ENCODE results near the gene ZNF862. TPM values are rescaled to one million over a fixed set of nuclear protein-coding genes. Genes with fewer than 3 reads are reported as not detected.

Gene ZNF862
- total RNA-seq (10 to 100 TPM; 27.5 to 31.0 TPM), total RNA-seq (56.6 to 60.5 reads per million in 2 donors)

DNA sequence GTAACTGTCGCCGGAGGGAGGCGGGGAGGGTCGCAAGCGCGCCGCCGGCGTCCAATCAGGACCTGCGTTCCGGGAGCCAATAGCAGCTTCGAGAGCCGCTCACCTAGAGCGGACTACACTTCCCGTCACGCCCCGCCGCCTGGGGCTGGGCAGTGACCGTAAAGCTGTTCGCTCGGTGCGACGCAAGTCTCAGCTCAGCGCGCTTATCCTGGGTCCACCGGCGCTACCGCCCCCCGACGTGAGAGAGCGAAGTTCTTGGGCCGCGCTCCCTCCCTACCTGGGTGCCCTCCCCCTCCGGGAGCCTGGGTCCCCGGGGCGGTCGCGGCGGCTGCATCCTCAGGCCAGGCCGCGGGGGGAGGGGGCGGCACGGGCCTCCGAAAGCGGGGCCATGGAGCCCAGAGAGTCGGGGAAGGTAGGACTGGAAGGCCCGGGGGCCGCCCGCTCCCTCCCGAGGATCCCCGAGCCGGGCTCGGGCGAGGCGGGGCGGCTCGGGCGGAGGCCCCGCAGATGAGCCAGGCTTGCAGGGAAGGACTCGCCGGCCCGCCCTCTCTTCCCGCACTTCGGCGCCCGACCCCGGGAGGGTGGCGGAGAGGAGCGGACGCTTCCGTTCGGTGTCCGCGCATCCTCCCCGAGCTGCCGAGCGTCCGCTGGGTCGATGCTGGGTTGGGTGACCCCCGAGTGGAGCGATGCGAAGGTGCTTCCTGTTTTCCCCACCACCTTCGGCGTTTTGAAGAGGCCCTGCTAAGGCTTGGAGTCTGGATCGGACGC, at the start of gene ZNF862:
TSS of gene ZNF862 (plus strand) at position 152 of the 768 bp plus-strand sequence. CDS start at position 389, 237 bp downstream.
- Mint-ChIP-seq H3K4me3 (peak within 1 kb of the TSS; percentile 90), H3K27me3 (peaks cover 19% of the 10 kb centered on the region), H3K4me1 (peaks cover 35% of the 10 kb centered on the region), H3K27ac (peak within 1 kb of the TSS; percentile 82), H3K36me3 (ENCODE audit: low read depth) (peaks cover 7% of the 10 kb centered on the region)
- no peaks in the 10 kb centered on the region for H3K9me3 ChIP-seq (ENCODE audit: control insufficient read depth, low read length, poor library complexity, severe bottlenecking)
- peak; percentile 92 to 94 (median 93) for DNase-seq
- peak; percentile 98 for ATAC-seq

GRCh38 chr7:149789101-149789500, 49.1 kb upstream of the ZNF862 start:
- Mint-ChIP-seq H3K27ac (no peak overlapping the region), H3K4me1 (peaks cover 7% of the 10 kb centered on the region), H3K4me3 (no peak overlapping the region), H3K36me3 (ENCODE audit: low read depth) (no peaks in the 10 kb centered on the region), H3K27me3 (peaks cover 31% of the 10 kb centered on the region)
- DNase-seq = no peak
- no peaks in the 10 kb centered on the region for H3K9me3 ChIP-seq (ENCODE audit: control insufficient read depth, low read length, poor library complexity, severe bottlenecking)
- no peak for ATAC-seq

- ATAC-seq = peak; percentile 59
- peak overlapping the region; percentile 52 for H3K4me3 Mint-ChIP-seq
- H3K4me1 Mint-ChIP-seq = peaks cover 7% of the 10 kb centered on the region
- H3K27ac Mint-ChIP-seq = no peak overlapping the region
- H3K36me3 Mint-ChIP-seq (ENCODE audit: low read depth) = no peaks in the 10 kb centered on the region
- H3K27me3 Mint-ChIP-seq = peaks cover 34% of the 10 kb centered on the region
- DNase-seq = peak in 2 of 3 donors; percentile 19 to 28
- H3K9me3 ChIP-seq (ENCODE audit: control insufficient read depth, low read length, poor library complexity, severe bottlenecking) = no peaks in the 10 kb centered on the region
These were observed 48.0 kb upstream of the ZNF862 start for GRCh38 chr7:149790146-149790548.

- H3K4me1 Mint-ChIP-seq = peaks cover 7% of the 10 kb centered on the region
- ATAC-seq (no peak), DNase-seq (no peak)
- H3K27ac Mint-ChIP-seq = no peak overlapping the region
- H3K9me3 ChIP-seq (ENCODE audit: control insufficient read depth, low read length, poor library complexity, severe bottlenecking) = no peaks in the 10 kb centered on the region
- no peaks in the 10 kb centered on the region for H3K36me3 Mint-ChIP-seq (ENCODE audit: low read depth)
- peaks cover 34% of the 10 kb centered on the region for H3K27me3 Mint-ChIP-seq
- H3K4me3 Mint-ChIP-seq = peak overlapping the region; percentile 19
These were observed 47.3 kb upstream of the ZNF862 start for GRCh38 chr7:149790754-149791360.

DNA sequence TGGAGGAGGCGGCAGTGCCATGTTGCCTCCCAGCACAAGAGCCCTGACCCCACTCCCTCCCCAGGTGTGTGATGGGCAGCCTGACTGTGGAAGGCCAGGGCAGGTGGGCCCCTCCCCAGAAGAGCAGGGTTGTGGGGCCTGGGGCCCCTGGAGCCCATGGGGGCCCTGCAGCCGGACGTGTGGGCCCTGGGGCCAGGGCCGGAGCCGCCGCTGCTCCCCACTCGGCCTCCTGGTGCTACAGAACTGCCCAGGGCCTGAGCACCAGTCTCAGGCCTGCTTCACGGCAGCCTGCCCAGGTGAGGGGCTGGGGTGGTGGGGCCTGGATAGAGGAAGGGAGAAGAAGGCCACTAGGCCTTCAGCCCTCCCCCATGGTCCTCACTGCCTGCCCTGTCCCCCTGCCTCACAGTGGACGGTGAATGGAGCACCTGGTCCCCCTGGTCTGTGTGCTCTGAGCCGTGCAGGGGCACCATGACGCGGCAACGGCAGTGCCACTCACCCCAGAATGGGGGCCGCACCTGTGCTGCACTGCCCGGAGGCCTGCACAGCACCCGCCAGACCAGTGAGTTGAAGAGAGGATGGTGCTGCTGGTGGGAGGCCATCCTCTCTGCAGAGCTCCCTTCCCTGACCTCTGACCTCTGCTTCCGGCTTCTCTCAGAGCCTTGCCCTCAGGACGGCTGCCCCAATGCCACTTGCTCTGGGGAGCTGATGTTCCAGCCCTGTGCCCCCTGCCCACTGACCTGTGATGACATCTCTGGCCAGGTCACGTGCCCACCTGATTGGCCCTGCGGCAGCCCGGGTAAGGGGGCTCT, 46.6 kb upstream of the ZNF862 start:
- H3K9me3 ChIP-seq (ENCODE audit: control insufficient read depth, low read length, poor library complexity, severe bottlenecking) = no peaks in the 10 kb centered on the region
- DNase-seq (no peak), ATAC-seq (no peak)
- H3K36me3 Mint-ChIP-seq (ENCODE audit: low read depth) = no peaks in the 10 kb centered on the region
- no peak overlapping the region for H3K4me3 Mint-ChIP-seq
- H3K4me1 Mint-ChIP-seq = peaks cover 7% of the 10 kb centered on the region
- no peak overlapping the region for H3K27ac Mint-ChIP-seq
- peaks cover 34% of the 10 kb centered on the region for H3K27me3 Mint-ChIP-seq

DNA sequence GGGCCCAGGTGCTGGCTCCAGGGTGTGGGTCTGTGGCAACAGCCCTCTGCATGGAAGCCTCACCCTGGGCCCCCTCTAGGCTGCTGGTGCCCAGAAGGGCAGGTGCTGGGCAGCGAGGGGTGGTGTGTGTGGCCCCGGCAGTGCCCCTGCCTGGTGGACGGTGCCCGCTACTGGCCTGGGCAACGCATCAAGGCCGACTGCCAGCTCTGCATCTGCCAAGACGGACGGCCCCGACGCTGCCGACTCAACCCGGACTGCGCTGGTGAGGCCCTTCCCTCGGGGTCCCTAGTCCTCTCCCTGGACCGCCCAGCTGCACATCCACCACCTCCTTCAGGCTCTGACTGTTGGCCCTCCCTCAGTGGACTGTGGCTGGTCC, 46.0 kb upstream of the ZNF862 start:
- Mint-ChIP-seq H3K4me1 (peaks cover 7% of the 10 kb centered on the region), H3K27ac (no peak overlapping the region), H3K36me3 (ENCODE audit: low read depth) (no peaks in the 10 kb centered on the region), H3K4me3 (no peak overlapping the region), H3K27me3 (peaks cover 34% of the 10 kb centered on the region)
- no peak for DNase-seq
- ATAC-seq = no peak
- no peaks in the 10 kb centered on the region for H3K9me3 ChIP-seq (ENCODE audit: control insufficient read depth, low read length, poor library complexity, severe bottlenecking)

- Mint-ChIP-seq H3K4me1 (peaks cover 4% of the 10 kb centered on the region), H3K4me3 (no peak overlapping the region)
These were observed 44.9 kb upstream of the ZNF862 start for GRCh38 chr7:149793261-149793660.

GRCh38 chr7:149794661-149795060, 43.5 kb upstream of the ZNF862 start:
- H3K27ac Mint-ChIP-seq = no peak overlapping the region
- H3K36me3 Mint-ChIP-seq (ENCODE audit: low read depth) = no peaks in the 10 kb centered on the region
- no peak for DNase-seq
- peaks cover 24% of the 10 kb centered on the region for H3K27me3 Mint-ChIP-seq
- ATAC-seq = no peak
- H3K4me3 Mint-ChIP-seq = no peak overlapping the region
- peaks cover 3% of the 10 kb centered on the region for H3K4me1 Mint-ChIP-seq
- H3K9me3 ChIP-seq (ENCODE audit: control insufficient read depth, low read length, poor library complexity, severe bottlenecking) = no peaks in the 10 kb centered on the region

More at GRCh38 chr7:149793261-149793660, 44.9 kb upstream of the ZNF862 start:
- H3K27me3 Mint-ChIP-seq = peaks cover 33% of the 10 kb centered on the region
- no peak overlapping the region for H3K27ac Mint-ChIP-seq
- no peak for ATAC-seq
- H3K9me3 ChIP-seq (ENCODE audit: control insufficient read depth, low read length, poor library complexity, severe bottlenecking) = no peaks in the 10 kb centered on the region
- DNase-seq = no peak
- no peaks in the 10 kb centered on the region for H3K36me3 Mint-ChIP-seq (ENCODE audit: low read depth)

GRCh38 chr7:149795126-149795525, 43.0 kb upstream of the ZNF862 start:
- peaks cover 21% of the 10 kb centered on the region for H3K27me3 Mint-ChIP-seq
- ATAC-seq (no peak), DNase-seq (no peak)
- no peaks in the 10 kb centered on the region for H3K4me1 Mint-ChIP-seq
- no peaks in the 10 kb centered on the region for H3K36me3 Mint-ChIP-seq (ENCODE audit: low read depth)
- no peaks in the 10 kb centered on the region for H3K9me3 ChIP-seq (ENCODE audit: control insufficient read depth, low read length, poor library complexity, severe bottlenecking)
- H3K27ac Mint-ChIP-seq = no peak overlapping the region
- no peak overlapping the region for H3K4me3 Mint-ChIP-seq

- H3K4me3 Mint-ChIP-seq = no peak overlapping the region
- H3K9me3 ChIP-seq (ENCODE audit: control insufficient read depth, low read length, poor library complexity, severe bottlenecking) = no peaks in the 10 kb centered on the region
- H3K27me3 Mint-ChIP-seq = peaks cover 21% of the 10 kb centered on the region
- DNase-seq (no peak), ATAC-seq (no peak)
- H3K4me1 Mint-ChIP-seq = no peaks in the 10 kb centered on the region
- H3K36me3 Mint-ChIP-seq (ENCODE audit: low read depth) = no peaks in the 10 kb centered on the region
- H3K27ac Mint-ChIP-seq = no peak overlapping the region
These were observed 41.8 kb upstream of the ZNF862 start for GRCh38 chr7:149796287-149796860.

DNA sequence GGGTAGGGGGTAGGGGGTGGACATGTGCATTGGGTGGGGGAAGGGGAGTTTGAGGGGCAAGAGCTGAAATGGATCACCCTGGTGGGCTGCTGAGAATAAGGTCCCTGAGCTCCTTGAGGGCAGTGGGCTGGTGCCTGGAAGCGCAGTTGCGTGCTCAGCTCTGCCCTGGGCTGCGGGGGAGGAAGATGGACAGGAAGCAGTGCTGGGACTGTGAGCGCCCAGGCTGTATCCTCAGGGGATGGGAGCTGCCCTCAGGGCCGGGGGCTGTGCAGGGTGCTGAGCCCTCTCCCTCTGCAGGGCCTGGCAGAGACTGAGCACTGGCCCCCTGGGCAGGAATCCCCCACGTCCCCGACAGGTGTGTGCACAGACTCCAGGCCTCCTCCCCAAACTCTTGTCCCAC, 40.4 kb upstream of the ZNF862 start:
- DNase-seq (no peak), ATAC-seq (no peak)
- no peak overlapping the region for H3K4me3 Mint-ChIP-seq
- H3K4me1 Mint-ChIP-seq = no peaks in the 10 kb centered on the region
- peaks cover 16% of the 10 kb centered on the region for H3K27me3 Mint-ChIP-seq
- H3K36me3 Mint-ChIP-seq (ENCODE audit: low read depth) = no peaks in the 10 kb centered on the region
- no peaks in the 10 kb centered on the region for H3K9me3 ChIP-seq (ENCODE audit: control insufficient read depth, low read length, poor library complexity, severe bottlenecking)
- no peak overlapping the region for H3K27ac Mint-ChIP-seq

DNA sequence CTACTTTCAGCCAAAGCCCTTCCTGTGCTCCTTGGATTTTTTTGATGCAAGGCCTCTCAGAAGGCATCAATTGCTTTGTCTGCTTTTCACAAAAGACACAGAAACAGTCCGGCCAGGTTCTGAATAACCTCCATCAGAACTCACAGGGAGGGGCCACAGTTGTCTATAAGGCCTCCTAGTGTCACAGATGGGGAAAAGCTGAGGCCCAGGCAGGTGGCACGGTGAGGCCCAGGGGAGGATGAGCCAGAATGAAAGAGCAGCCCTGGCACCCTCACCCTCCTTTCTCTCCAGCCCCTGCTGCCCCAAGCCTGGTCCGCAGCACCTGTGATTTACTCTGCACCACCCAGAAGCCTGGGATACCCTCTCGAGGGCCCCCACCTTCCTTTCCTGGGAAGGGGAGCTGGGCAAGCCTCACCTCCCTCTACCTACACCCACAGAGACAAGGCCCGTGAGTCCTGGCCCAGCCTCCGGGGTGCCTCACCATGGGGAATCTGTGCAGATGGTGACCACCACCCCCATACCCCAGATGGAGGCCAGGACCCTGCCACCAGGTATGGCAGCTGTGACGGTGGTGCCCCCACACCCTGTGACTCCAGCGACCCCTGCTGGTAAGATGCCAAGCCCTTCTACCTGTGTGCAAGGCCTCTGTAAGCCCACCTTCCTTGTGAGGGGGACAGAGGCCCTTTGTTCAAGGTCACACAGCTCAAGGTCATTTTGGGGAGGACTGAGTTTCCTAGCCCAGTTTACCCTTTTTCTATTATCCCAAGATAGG, 38.6 kb upstream of the ZNF862 start:
- no peaks in the 10 kb centered on the region for H3K36me3 Mint-ChIP-seq (ENCODE audit: low read depth)
- H3K27ac Mint-ChIP-seq = no peak overlapping the region
- peak; percentile 28 to 62 (median 38) for DNase-seq

More for the DNA sequence above, 38.6 kb upstream of the ZNF862 start:
- Mint-ChIP-seq H3K27me3 (no peaks in the 10 kb centered on the region), H3K4me1 (no peaks in the 10 kb centered on the region), H3K4me3 (no peak overlapping the region)
- H3K9me3 ChIP-seq (ENCODE audit: control insufficient read depth, low read length, poor library complexity, severe bottlenecking) = no peaks in the 10 kb centered on the region
- peak; percentile 73 for ATAC-seq

Measured in T-helper 17 cell (primary cell).